HG03159 (cell line): Measurements from ENCODE around the gene ROPN1.
"Not testable (repeated sequence)": the region's sequence is repeated elsewhere in the genome, so short reads cannot be mapped to it uniquely, and the experiment has no call there.

Source experiments
- ATAC-seq: cut with Tn5 transposase; IDR thresholded peaks from one replicate; pipeline ENCODE4 v1.9.1; 2021; ENCODE audit warnings: mild to moderate bottlenecking, moderate library complexity; ENCODE audit not compliant: unreplicated experiment

ROPN1 gene

DNA sequence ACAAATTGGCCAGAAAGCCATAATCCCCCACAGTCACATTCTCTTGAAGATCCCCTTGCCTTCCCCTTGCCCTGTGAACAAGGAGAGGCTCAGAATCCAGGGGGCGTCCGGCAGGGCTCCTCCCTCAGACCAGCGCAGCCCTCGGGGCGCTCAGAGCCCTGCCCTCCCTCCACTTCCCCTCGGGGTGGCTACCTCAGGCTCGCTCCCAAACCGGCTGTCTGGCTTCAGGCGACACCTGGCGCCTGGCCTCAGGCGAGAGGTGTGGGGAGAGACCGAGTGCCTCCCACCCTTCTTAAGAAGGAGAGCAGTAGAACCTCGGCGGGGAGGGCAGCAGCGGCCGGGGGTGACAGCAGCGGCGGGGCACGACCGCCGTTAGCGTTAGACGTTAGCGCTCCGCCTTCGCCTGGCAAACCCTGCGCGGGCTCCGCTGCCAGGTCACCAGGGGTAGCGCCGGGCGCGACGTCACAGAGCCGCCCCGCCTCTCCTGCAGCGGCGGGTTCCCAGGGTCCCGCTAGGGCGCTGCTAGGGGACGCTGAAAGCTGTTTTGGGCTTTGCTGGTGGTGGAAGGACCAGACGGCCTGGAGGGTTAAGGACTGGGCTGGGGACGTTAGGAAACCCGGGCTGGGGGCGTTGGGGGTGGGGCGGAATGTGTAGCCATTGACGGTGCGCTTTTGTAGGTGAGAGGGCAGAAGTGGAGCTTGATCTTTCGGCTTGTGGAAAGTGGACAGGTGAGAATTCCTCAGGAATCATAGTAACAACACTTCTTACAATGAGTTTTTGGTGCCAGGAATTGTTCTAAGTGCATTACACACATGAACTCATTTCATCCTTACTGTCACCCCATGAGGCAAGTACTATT, at the start of gene ROPN1:
Gene ROPN1 (minus strand): TSS at position 395 of the 859 bp plus-strand sequence. CDS start 11,643 bp downstream, outside the sequence.
- ATAC-seq: peak; percentile 52

DNA sequence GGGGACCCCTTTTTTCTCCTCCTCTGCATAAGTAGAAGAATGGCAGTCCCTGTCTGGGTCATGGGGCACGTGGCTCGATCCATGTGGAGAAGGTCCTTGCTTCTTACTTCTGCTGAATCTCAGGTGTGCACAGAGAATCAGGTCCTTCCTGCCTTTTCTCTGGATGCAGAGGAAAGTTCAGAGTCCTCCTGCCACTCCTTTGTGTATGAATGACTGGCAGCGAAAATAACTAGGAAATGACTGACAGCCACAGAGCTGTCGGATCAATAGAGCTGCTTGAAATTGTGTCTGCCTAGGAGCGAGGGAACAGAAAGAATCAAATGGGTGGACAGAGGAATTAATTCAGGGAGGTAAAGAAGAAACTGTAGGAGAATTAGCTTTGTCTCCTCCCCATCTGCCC, 49.6 kb upstream of the ROPN1 start:
- no peak for ATAC-seq

DNA sequence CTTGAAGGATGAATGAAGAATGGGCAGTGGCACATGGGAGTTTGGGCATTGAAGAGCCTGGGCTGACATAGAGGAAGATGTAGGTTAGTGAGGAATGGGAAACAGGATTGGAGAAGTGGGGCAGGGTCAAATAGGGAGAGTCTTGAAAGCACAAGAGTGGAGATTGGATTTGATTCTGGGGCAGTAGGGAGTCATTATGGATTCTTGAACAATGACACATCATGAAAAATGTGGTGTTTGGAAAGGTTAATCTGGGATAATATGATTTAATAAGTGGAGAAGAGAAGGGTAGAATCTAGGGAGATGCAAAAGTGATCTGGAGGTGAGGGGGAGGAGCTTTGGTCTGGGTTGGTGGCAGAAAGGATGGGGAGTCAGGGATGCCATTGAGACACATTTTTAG, 45.4 kb upstream of the ROPN1 start:
- ATAC-seq: no peak

- ATAC-seq: not testable (repeated sequence)
These were observed 44.3 kb upstream of the ROPN1 start for GRCh38 chr3:124036214-124036613.

DNA sequence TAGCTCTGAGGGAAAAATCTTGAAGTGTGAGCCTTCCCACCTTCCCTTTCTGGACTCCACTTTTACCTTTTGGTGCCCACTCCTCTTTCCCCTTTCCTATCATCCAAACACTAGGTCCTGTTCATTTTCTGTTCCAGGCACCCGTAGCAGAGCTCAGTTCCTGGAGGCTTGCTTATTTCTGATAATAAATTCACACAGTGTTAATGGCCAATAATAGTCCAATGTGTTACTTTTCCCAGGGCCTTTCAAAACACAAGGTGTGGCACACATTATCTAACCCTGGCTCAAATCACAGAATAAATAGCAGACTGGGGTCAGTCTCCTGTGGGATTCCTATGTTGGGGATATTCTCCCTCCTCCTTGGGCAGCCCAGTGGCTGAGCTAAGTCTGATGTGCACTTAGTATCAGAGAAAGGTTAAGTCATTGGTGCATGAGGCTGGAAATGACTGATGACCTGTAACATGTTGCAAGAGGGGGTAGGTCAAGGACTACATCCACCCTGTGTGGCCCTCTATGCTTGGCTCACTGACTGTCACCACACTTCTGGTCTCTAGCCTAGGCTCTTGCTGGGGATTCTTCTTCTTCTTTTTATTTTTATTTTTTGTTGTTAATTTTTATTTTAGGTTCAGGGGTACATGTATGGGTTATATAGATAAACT, 43.7 kb upstream of the ROPN1 start:
- ATAC-seq: no peak

- ATAC-seq: no peak
These were observed 42.9 kb upstream of the ROPN1 start for GRCh38 chr3:124034844-124035152.

- no peak for ATAC-seq
These were observed 42.3 kb upstream of the ROPN1 start for GRCh38 chr3:124034016-124034843.

DNA sequence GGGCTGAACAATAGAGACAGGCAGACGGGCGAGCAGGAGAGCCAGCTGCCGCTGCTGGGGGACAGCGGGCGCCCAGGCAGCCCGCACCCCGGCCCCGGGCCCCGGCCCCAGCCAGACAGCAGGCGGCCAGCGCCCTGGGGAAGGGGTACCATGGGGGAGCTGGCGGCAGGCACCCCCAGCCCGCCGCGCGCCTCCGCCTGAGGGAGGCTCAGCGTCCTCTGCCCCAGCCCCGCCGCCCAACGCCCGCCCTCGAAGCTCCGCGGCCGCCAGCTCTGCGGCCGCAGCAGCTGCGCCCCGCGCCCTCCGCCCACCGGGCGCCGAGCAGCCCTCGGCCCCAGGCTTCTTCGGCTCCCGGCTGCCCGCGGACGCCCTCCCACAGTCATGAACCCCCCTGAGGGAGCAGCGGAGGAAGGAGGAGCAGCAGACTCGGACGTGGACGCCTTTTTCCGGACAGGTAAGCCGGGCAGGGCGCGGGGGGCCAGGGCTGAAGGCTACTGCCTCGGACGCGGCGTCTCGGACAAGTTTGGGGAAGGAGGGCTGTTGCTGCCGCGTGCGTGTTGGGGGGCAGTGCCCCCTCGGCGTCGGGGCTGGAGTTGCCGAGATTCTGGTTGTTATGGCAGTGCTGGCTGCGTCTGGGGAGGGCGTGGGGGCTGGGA, 41.6 kb upstream of the ROPN1 start, which contains the start of gene KALRN:
Gene KALRN (plus strand): TSS at position 10 of the 656 bp plus-strand sequence.
- ATAC-seq: peak; percentile 27

DNA sequence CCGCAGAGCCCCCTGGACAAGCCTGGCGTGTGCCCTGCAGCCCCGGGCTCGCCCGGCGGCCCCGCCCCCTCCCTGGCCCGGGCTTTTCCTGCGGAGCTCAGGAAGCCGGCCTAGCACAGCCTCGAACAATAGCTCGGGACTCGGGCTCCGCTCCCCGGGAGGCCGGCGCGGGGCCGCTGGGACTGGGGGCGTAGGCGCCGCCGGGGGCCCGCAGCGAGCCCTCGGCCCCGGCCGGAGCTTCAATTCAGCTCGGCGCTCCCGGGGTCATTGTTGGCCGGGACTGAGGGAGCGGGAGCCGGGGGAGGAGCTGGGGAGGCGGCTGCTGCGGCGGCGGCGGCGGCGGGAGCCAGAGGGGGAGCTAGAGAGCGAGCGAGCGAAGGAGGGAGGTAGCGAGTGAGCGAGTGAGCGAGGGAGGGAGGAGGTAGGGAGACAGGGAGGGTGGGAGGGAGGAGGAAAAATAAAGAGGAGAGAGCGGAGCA, 41.0 kb upstream of the ROPN1 start:
- peak; percentile 94 for ATAC-seq

DNA sequence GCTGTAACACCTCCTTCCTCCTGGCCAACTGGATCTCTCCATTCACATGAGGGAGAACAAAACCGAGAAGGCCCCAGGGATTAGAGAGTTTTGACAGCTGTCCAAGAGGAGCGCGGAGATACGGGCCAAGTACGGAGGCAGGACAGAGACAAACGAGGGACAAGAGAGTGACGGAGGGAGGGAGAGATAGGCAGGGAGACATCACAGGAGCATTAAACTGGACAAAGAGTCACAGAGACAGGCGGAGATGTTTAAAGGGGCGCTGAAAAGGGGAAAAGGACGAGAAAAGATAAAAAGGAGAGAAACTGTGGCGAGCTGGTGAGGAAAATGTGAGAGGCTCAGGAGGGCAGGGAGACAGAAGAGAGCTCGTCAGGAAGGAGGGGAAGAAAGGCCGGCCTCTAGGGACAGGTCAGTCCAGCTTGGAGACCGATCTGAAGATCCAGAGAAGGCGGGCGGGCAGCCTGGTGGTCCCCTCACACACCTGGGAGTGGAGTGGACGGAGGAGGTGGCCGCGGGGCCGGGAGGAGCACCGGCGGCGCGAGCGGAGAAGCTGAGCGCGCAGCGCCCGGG, 40.5 kb upstream of the ROPN1 start:
- no peak for ATAC-seq

- ATAC-seq: no peak
These were observed 34.6 kb upstream of the ROPN1 start for GRCh38 chr3:124026516-124026915.

DNA sequence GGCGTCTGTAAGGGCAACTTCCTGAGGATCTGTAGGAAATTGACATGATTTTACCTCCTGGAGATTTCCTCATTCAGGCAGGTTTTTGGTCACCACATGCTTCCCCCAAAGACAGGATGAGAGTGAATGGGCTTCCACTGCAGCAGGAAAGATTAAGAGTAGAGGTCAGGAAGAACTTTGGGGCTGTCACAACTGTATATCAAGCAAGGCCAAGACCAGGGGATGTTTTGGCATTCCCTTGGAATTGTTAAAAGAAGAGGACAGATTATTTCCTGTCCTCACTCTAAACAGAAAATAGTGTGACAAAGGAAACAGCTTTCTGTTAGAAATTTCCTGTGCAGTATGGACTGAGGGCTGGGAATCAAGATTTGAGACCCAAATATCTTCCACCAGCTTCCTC, 31.6 kb upstream of the ROPN1 start:
- not testable (repeated sequence) for ATAC-seq

- ATAC-seq: no peak
These were observed 27.4 kb upstream of the ROPN1 start for GRCh38 chr3:124019291-124019690.

DNA sequence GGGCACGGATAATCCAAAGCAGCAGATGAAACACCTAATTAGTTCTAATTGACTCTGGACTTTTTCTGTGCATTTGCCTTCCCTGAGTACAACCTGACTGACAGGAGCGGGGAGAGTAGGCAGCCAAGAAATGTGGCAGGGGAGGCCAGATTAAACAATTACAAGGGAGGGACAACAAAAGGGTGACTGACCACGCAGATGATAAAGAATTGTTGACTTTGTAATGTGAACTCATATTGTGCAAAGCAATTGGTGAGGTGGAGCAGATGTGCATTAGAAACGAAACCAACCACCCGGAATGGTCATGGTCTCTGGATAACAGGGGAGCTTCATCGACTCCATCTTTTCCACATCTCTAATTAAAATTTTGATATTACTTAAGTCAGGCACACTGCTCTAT, 25.6 kb upstream of the ROPN1 start:
- not testable (repeated sequence) for ATAC-seq

DNA sequence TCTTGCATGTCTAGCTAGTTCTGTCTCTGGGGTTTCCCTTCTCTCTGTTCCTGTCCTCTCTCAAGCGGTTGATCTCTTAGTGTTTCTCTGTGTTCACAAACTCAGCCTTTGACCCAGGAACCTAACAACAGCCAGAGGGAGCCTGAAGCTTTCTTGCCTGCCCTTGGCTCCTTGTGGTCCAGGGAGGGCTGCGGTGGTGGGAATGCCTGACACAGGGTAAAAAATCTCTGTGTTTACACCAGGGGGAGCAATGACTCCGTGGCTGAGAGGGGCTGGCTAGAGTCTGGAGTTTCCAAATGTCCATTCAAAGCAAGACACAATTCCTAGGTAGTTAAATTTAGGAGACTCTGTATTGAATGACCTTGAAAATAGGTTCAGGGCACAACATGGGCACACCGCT, 24.6 kb upstream of the ROPN1 start:
- not testable (repeated sequence) for ATAC-seq

GRCh38 chr3:124014366-124014942, 22.5 kb upstream of the ROPN1 start:
- ATAC-seq: no peak

DNA sequence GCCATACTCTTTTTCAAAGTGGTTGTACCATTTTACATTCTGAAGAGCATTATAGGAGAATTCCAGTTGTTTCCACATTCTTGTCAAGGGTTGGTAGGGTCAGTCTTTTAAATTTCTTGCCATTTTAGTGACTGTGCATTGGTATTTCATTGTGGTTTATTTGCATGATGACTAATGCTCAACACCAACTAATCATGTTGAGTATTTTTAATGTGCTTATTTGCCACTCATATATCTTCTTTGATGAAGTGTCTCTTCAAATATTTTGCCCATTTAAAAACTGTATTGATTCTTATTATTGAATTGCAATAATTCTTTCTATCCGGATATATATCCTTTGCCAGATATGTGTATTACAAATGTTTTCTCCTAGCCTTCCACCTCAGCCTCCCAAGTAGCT, 16.4 kb upstream of the ROPN1 start:
- not testable (repeated sequence) for ATAC-seq

GRCh38 chr3:124007186-124007585, 15.3 kb upstream of the ROPN1 start:
- ATAC-seq: no peak

DNA sequence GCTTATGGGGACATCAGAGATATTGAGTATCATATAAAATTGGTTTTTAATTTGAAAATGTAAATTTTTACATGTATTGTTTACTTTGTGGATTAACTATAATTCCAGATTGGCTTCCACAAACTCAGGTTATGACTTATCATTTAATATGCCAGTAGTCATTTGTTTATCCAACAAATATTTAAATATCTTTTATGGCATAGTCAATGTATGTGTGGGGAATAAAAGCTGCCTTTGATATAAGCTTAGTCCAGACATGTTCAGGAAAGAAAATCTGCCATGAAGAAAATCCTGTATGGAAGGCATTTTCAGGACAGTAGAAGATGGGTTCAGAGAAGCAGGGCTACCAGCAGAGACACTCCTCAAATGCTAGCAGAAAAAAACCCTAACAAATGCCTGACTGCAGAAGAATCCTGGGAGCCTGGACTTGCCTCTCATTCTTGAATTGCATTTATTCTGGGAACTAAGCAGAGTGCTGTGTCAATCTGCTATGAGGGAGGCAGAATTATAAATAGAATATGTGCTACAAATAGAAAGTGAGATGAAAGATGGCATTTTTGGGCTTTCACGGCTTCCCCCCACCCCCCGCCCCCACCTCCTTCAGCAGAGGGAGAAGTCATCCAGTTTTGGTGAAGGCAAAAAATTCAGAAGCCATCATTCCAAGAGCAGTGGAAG, 10.6 kb upstream of the ROPN1 start:
- not testable (repeated sequence) for ATAC-seq
